Inferior parietal cortex (tissue), 1 donor: Measurements from ENCODE around the gene SNCB.

Experiments
- DNase-seq: peaks from one replicate; pipeline ENCODE4 v3.0.0-alpha.2; 2016; ENCODE audit errors: extremely low spot score

Gene SNCB

GRCh38 chr5:176575488-176576422 lies 54.6 kb downstream of the SNCB start:
- DNase-seq = no peak

- no peak for DNase-seq
Measured at GRCh38 chr5:176575066-176575465, 55.3 kb downstream of the SNCB start.

GRCh38 chr5:176574297-176574591 lies 56.1 kb downstream of the SNCB start:
- DNase-seq = no peak

- peak; percentile 77 for DNase-seq
Measured at GRCh38 chr5:176573564-176574296, 56.6 kb downstream of the SNCB start.
